Spleen (tissue), 7 donors: ENCODE measurements around the gene CLEC18B.

Source experiments
- POLR2A ChIP-seq, 3 donors: fragments of 450-650 bp; IDR thresholded peaks; one replicate each; pipeline ENCODE4 v1.5.1; 2017; ENCODE audit warnings: antibody characterized with exemption in 3 of 3, mild to moderate bottlenecking in 1 of 3
- POLR2AphosphoS5 ChIP-seq, 3 donors: sonication (generic); formaldehyde crosslinking; IDR thresholded peaks; one replicate each; pipeline ENCODE4 v1.5.1; 2017; ENCODE audit warnings: antibody characterized with exemption in 3 of 3
- TF ChIP-seq, protein P1 (sequence below), 11 experiments: fragments of 200-600 bp in 7 of 11; fragments of 450-650 bp in 4 of 11; sonication (generic) in 4 of 11; IDR thresholded peaks in 8 of 11; conservative IDR thresholded peaks in 3 of 11; 1 replicate in 7 of 11; 2 replicates in 4 of 11; pipeline versions ENCODE4 v1.4.0 to v1.8.0; 2016 to 2021; ENCODE audit warnings: antibody characterized with exemption in 11 of 11, inconsistent platforms in 4 of 11, mild to moderate bottlenecking in 1 of 11
- donor health status: DM: no; HTN: no; CAD: no; lungs with moderate emphysema.
- donor health status: DM: no; HTN: no; CAD: no.
- donor health status: DM: no; HTN: no; CAD: no.

DNA sequence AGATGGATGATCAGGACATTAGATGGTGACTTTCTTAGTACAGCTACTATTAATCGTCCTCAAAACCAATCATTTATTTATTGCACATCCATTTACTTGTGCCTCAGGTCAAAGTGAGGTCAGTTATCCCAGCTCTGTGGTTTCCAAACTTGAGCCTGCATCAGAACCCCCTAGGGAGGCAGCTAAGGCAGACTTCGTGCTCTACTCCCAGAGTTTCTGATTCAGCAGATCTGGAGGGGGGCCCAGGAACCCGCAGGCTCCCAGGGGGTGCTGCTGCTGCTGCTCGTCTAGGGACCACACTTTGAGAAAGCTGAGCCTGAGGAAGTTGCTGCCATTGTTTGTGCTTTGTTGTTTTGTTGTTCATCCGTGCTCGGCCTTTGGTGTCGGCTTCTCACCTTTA lies 44.0 kb upstream of the CLEC18B start:
- TF ChIP-seq, protein P1, sequence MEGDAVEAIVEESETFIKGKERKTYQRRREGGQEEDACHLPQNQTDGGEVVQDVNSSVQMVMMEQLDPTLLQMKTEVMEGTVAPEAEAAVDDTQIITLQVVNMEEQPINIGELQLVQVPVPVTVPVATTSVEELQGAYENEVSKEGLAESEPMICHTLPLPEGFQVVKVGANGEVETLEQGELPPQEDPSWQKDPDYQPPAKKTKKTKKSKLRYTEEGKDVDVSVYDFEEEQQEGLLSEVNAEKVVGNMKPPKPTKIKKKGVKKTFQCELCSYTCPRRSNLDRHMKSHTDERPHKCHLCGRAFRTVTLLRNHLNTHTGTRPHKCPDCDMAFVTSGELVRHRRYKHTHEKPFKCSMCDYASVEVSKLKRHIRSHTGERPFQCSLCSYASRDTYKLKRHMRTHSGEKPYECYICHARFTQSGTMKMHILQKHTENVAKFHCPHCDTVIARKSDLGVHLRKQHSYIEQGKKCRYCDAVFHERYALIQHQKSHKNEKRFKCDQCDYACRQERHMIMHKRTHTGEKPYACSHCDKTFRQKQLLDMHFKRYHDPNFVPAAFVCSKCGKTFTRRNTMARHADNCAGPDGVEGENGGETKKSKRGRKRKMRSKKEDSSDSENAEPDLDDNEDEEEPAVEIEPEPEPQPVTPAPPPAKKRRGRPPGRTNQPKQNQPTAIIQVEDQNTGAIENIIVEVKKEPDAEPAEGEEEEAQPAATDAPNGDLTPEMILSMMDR (IDR thresholded peaks at IDR 0.05 in 8 of 11, conservative IDR thresholded peaks at IDR 0.05 in 3 of 11), result no peak
- TF ChIP-seq POLR2A (IDR thresholded peaks at IDR 0.05) (no peak), POLR2AphosphoS5 (IDR thresholded peaks at IDR 0.05) (no peak)
